HEK293 (cell line): Measurements from ENCODE around the gene IKZF2.

Experiments used
- CTCF ChIA-PET: fragments of 350-600 bp; formaldehyde crosslinking; extraction: SDS; loops from one replicate; lab custom pipeline; 2021; ENCODE audit warnings: antibody characterized with exemption; lab: Yijun Ruan, JAX
- POLR2A ChIA-PET: fragments of 300-600 bp; formaldehyde crosslinking; extraction: SDS; loops from one replicate; lab custom pipeline; 2020; ENCODE audit warnings: antibody characterized with exemption, inconsistent platforms; lab: Yijun Ruan, JAX
- H3K27ac ChIP-seq: fragments of 200-500 bp; sonication (Bioruptor generic); 2 replicates; pipeline ENCODE4 v1.5.1; 2014; ENCODE audit warnings: low read depth, low read length, control low read depth, inconsistent platforms; ENCODE audit errors: extremely low read depth
- H3K36me3 ChIP-seq, 2 experiments: fragments of 200-500 bp in 1 of 2; sonication (Bioruptor generic) in 1 of 2; 1 replicate in 1 of 2; 2 replicates in 1 of 2; pipeline ENCODE4 v1.5.1; 2014 to 2017; ENCODE audit warnings: inconsistent platforms in 2 of 2, low read length in 2 of 2; ENCODE audit not compliant: control insufficient read depth in 2 of 2, insufficient read depth in 1 of 2
- H3K4me1 ChIP-seq: fragments of 200-500 bp; sonication (Bioruptor generic); 2 replicates; pipeline ENCODE4 v1.5.1; 2014; ENCODE audit warnings: mild to moderate bottlenecking, low read length, inconsistent platforms; ENCODE audit not compliant: control insufficient read depth, insufficient read depth
- H3K4me3 ChIP-seq: 2 replicates; pipeline ENCODE4 v1.5.1; 2011; ENCODE audit warnings: low read depth, mild to moderate bottlenecking, control low read depth, low read length, moderate library complexity
- H3K9me3 ChIP-seq: fragments of 200-500 bp; sonication (Bioruptor generic); 2 replicates; pipeline ENCODE4 v1.5.1; 2014; ENCODE audit warnings: low read depth, low read length, inconsistent platforms; ENCODE audit not compliant: control insufficient read depth, insufficient read depth
- GLI2 ChIP-seq: fragments of 450-650 bp; formaldehyde crosslinking; IDR thresholded peaks from 2 replicates; pipeline ENCODE4; 2017; ENCODE audit warnings: missing biosample characterization, missing genetic modification characterization, low read depth, borderline replicate concordance
- HIC1 ChIP-seq: fragments of 450-650 bp; formaldehyde crosslinking; IDR thresholded peaks from 2 replicates; pipeline ENCODE4 v1.5.1; 2016; ENCODE audit warnings: missing biosample characterization, missing genetic modification characterization
- MZF1 ChIP-seq: fragments of 450-650 bp; formaldehyde crosslinking; IDR thresholded peaks from 2 replicates; pipeline ENCODE4 v1.5.1; 2017; ENCODE audit warnings: missing biosample characterization, missing genetic modification characterization, borderline replicate concordance
- SCRT2 ChIP-seq: fragments of 450-650 bp; formaldehyde crosslinking; IDR thresholded peaks from 2 replicates; pipeline ENCODE4 v1.5.1; 2016; ENCODE audit warnings: missing biosample characterization, missing genetic modification characterization
- TSHZ1 ChIP-seq: fragments of 450-650 bp; formaldehyde crosslinking; IDR thresholded peaks from 2 replicates; pipeline ENCODE4 v1.5.1; 2016; ENCODE audit warnings: missing biosample characterization, missing genetic modification characterization, borderline replicate concordance
- ZEB2 ChIP-seq: fragments of 450-650 bp; formaldehyde crosslinking; IDR thresholded peaks from 2 replicates; pipeline ENCODE4 v1.5.1; 2016; ENCODE audit warnings: missing biosample characterization, missing genetic modification characterization
- ZNF10 ChIP-seq: fragments of 450-650 bp; formaldehyde crosslinking; IDR thresholded peaks from 2 replicates; pipeline ENCODE4 v1.5.1; 2017; ENCODE audit warnings: missing biosample characterization, missing genetic modification characterization
- ZNF18 ChIP-seq: fragments of 450-650 bp; formaldehyde crosslinking; IDR thresholded peaks from 2 replicates; pipeline ENCODE4 v1.5.1; 2016; ENCODE audit warnings: missing biosample characterization, missing genetic modification characterization
- ZNF2 ChIP-seq: fragments of 450-650 bp; formaldehyde crosslinking; IDR thresholded peaks from 2 replicates; pipeline ENCODE4 v1.5.1; 2016; ENCODE audit warnings: missing biosample characterization, missing genetic modification characterization
- ZNF221 ChIP-seq: fragments of 450-650 bp; formaldehyde crosslinking; IDR thresholded peaks from 2 replicates; pipeline ENCODE4 v1.5.1; 2017; ENCODE audit warnings: missing biosample characterization, missing genetic modification characterization, borderline replicate concordance
- ZNF223 ChIP-seq: fragments of 450-650 bp; formaldehyde crosslinking; IDR thresholded peaks from 2 replicates; pipeline ENCODE4 v1.5.1; 2016; ENCODE audit warnings: missing biosample characterization, missing genetic modification characterization
- ZNF24 ChIP-seq: fragments of 450-650 bp; formaldehyde crosslinking; IDR thresholded peaks from 2 replicates; pipeline ENCODE4 v1.5.1; 2016; ENCODE audit warnings: missing biosample characterization, missing genetic modification characterization
- ZNF26 ChIP-seq: fragments of 450-650 bp; formaldehyde crosslinking; IDR thresholded peaks from 2 replicates; pipeline ENCODE4 v1.5.1; 2016; ENCODE audit warnings: missing biosample characterization, missing genetic modification characterization
- ZNF266 ChIP-seq: fragments of 450-650 bp; formaldehyde crosslinking; IDR thresholded peaks from 2 replicates; pipeline ENCODE4 v1.5.1; 2016; ENCODE audit warnings: missing biosample characterization, missing genetic modification characterization, low read depth
- ZNF311 ChIP-seq: fragments of 450-650 bp; formaldehyde crosslinking; IDR thresholded peaks from 2 replicates; pipeline ENCODE4 v1.5.1; 2017; ENCODE audit warnings: missing biosample characterization, missing genetic modification characterization, borderline replicate concordance
- ZNF324 ChIP-seq: fragments of 450-650 bp; formaldehyde crosslinking; IDR thresholded peaks from 2 replicates; pipeline ENCODE4 v1.5.1; 2016; ENCODE audit warnings: missing biosample characterization, missing genetic modification characterization
- ZNF350 ChIP-seq: fragments of 450-650 bp; formaldehyde crosslinking; IDR thresholded peaks from 2 replicates; pipeline ENCODE4 v1.5.0; 2017; ENCODE audit warnings: missing biosample characterization, mild to moderate bottlenecking, missing genetic modification characterization
- ZNF555 ChIP-seq: fragments of 450-650 bp; formaldehyde crosslinking; conservative IDR thresholded peaks from 2 replicates; pipeline ENCODE4 v1.5.1; 2017; ENCODE audit warnings: missing biosample characterization, mild to moderate bottlenecking, missing genetic modification characterization, inconsistent platforms
- ZNF571 ChIP-seq: fragments of 450-650 bp; formaldehyde crosslinking; IDR thresholded peaks from 2 replicates; pipeline ENCODE4 v1.5.0; 2017; ENCODE audit warnings: missing biosample characterization, missing genetic modification characterization
- ZNF76 ChIP-seq: fragments of 450-650 bp; formaldehyde crosslinking; IDR thresholded peaks from 2 replicates; pipeline ENCODE4; 2016; ENCODE audit warnings: low read depth, missing biosample characterization, missing genetic modification characterization, borderline replicate concordance
- ZNF830 ChIP-seq: fragments of 450-650 bp; IDR thresholded peaks from 2 replicates; pipeline ENCODE4 v1.5.0; 2018; ENCODE audit warnings: missing biosample characterization, missing genetic modification characterization, low read depth, mild to moderate bottlenecking, moderate library complexity

The IKZF2 gene

GRCh38 chr2:213042262-213042661, 109.2 kb downstream of the IKZF2 start:
- POLR2A ChIA-PET = interaction anchor here (0.6 kb wide), 1 partner anchor 41 kb away, joined by 4 read pairs; no protein-coding TSS in a partner anchor
- Histone ChIP-seq H3K4me1 (no peaks in the 10 kb centered on the region), H3K36me3 (no peaks in the 10 kb centered on the region), H3K27ac (no peak overlapping the region), H3K4me3 (no peak overlapping the region), H3K9me3 (no peaks in the 10 kb centered on the region)
- TF ChIP-seq ZEB2 (tag by site-specific recombination) (no peak), ZNF26 (tag by site-specific recombination) (no peak), ZNF76 (tag by site-specific recombination) (no peak), GLI2 (tag by site-specific recombination) (no peak), ZNF571 (tag by site-specific recombination) (no peak), ZNF350 (tag by site-specific recombination) (no peak)
- CTCF ChIA-PET = no interaction called here

- POLR2A ChIA-PET = no interaction called here
- H3K9me3 ChIP-seq = no peaks in the 10 kb centered on the region
- TF ChIP-seq ZNF311 (tag by site-specific recombination) = no peak
- TF ChIP-seq ZNF10 = no peak
- no peak for TF ChIP-seq ZNF223
- TF ChIP-seq ZNF221 (tag by site-specific recombination) = no peak
- no peak for TF ChIP-seq ZNF555 (tag by site-specific recombination)
- no peak for TF ChIP-seq ZNF24 (tag by site-specific recombination)
- no peak for TF ChIP-seq ZNF2 (tag by site-specific recombination)
- no peak for TF ChIP-seq TSHZ1 (tag by site-specific recombination)
- no peak for TF ChIP-seq SCRT2
- TF ChIP-seq MZF1 (tag by site-specific recombination) = no peak
- TF ChIP-seq ZNF830 = no peak
- TF ChIP-seq ZNF266 = no peak
- no peak for TF ChIP-seq ZNF324 (tag by site-specific recombination)
- TF ChIP-seq HIC1 (tag by site-specific recombination) = no peak
- no peak for TF ChIP-seq ZNF18 (tag by site-specific recombination)
- no peaks in the 10 kb centered on the region for H3K4me1 ChIP-seq
- no peak overlapping the region for H3K27ac ChIP-seq
- no peak overlapping the region for H3K4me3 ChIP-seq
- CTCF ChIA-PET = no interaction called here
- H3K36me3 ChIP-seq = no peaks in the 10 kb centered on the region
Observed at GRCh38 chr2:213036836-213037235, 114.6 kb downstream of the IKZF2 start.
